RWPE2 (cell line): Measurements from ENCODE around the gene MRPS22.
A peak's percentile ranks its signal among the peaks of the same experiment; 100 is the strongest.

Experiments used
- ATAC-seq: fragments of 200-7000 bp; cut with Tn5 transposase; 3 replicates; pipeline ENCODE4 v1.9.1; 2021; ENCODE audit warnings: low read depth
- DNase-seq: peaks from one replicate; pipeline ENCODE4 v3.0.0-alpha.2; 2020; ENCODE audit warnings: low spot score
- H3K27ac ChIP-seq: fragments of 450-650 bp; 2 replicates; pipeline ENCODE4 v1.5.1; 2017; ENCODE audit warnings: mild to moderate bottlenecking; ENCODE audit not compliant: poor library complexity, severe bottlenecking
- H3K27me3 ChIP-seq: fragments of 250-450 bp; sonication (Bioruptor Pico); 2 replicates; pipeline ENCODE4 v1.5.1; 2021; ENCODE audit warnings: mild to moderate bottlenecking, moderate library complexity; ENCODE audit not compliant: insufficient read depth, poor library complexity, severe bottlenecking
- H3K36me3 ChIP-seq: fragments of 250-450 bp; sonication (Bioruptor Pico); 2 replicates; pipeline ENCODE4 v1.5.1; 2020; ENCODE audit warnings: low read depth, mild to moderate bottlenecking, moderate library complexity
- H3K4me1 ChIP-seq: fragments of 250-450 bp; sonication (Bioruptor Pico); 2 replicates; pipeline ENCODE4 v1.5.1; 2021; ENCODE audit warnings: mild to moderate bottlenecking, moderate library complexity; ENCODE audit not compliant: insufficient read depth, poor library complexity, severe bottlenecking
- H3K4me3 ChIP-seq: fragments of 250-450 bp; sonication (Bioruptor Pico); 2 replicates; pipeline ENCODE4 v1.5.1; 2021; ENCODE audit warnings: mild to moderate bottlenecking, moderate library complexity; ENCODE audit not compliant: severe bottlenecking
- H3K9me3 ChIP-seq: fragments of 250-450 bp; sonication (Bioruptor Pico); 2 replicates; pipeline ENCODE4 v1.5.1; 2021; ENCODE audit warnings: mild to moderate bottlenecking, moderate library complexity; ENCODE audit not compliant: severe bottlenecking
- TF ChIP-seq, protein P1 (sequence below): fragments of 450-650 bp; IDR thresholded peaks from one replicate; pipeline ENCODE4 v1.5.1; 2017; ENCODE audit warnings: mild to moderate bottlenecking, moderate library complexity; ENCODE audit not compliant: poor library complexity, severe bottlenecking

MRPS22 gene

DNA sequence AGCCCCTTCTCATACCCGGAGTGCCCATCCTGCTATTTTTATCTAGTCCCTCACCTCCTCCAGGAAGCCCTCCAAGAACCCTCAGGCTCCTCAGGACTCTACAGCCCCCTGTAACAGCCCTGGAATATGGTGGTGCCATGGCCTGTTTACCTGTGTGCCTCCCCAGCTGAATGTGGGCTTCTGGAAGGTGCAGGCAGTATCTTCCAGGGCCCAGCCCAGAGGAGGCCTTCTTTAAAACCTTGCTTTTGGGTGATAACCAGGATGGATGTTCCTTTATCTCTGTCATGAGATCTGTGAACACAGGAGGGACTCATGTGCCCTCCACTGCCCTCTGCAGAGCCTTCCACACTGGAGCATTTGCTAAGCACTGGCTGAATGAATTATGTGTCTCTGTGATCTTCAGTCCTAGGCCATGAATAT, 36.7 kb upstream of the MRPS22 start:
- TF ChIP-seq, protein P1, sequence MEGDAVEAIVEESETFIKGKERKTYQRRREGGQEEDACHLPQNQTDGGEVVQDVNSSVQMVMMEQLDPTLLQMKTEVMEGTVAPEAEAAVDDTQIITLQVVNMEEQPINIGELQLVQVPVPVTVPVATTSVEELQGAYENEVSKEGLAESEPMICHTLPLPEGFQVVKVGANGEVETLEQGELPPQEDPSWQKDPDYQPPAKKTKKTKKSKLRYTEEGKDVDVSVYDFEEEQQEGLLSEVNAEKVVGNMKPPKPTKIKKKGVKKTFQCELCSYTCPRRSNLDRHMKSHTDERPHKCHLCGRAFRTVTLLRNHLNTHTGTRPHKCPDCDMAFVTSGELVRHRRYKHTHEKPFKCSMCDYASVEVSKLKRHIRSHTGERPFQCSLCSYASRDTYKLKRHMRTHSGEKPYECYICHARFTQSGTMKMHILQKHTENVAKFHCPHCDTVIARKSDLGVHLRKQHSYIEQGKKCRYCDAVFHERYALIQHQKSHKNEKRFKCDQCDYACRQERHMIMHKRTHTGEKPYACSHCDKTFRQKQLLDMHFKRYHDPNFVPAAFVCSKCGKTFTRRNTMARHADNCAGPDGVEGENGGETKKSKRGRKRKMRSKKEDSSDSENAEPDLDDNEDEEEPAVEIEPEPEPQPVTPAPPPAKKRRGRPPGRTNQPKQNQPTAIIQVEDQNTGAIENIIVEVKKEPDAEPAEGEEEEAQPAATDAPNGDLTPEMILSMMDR, result no peak
- Histone ChIP-seq H3K4me1 (peaks cover 28% of the 10 kb centered on the region), H3K4me3 (no peak overlapping the region), H3K36me3 (no peaks in the 10 kb centered on the region), H3K27ac (no peak overlapping the region), H3K9me3 (no peaks in the 10 kb centered on the region), H3K27me3 (no peaks in the 10 kb centered on the region)
- DNase-seq (no peak), ATAC-seq (no peak)

- Histone ChIP-seq H3K36me3 (no peaks in the 10 kb centered on the region), H3K9me3 (no peaks in the 10 kb centered on the region), H3K27me3 (no peaks in the 10 kb centered on the region), H3K4me3 (no peak overlapping the region), H3K27ac (no peak overlapping the region), H3K4me1 (peaks cover 24% of the 10 kb centered on the region)
- TF ChIP-seq, protein P1, result no peak
- no peak for DNase-seq
- ATAC-seq, result no peak
These were observed 35.9 kb upstream of the MRPS22 start for GRCh38 chr3:139307601-139308555.

GRCh38 chr3:139308560-139308959, 35.3 kb upstream of the MRPS22 start:
- ATAC-seq (no peak), DNase-seq (no peak)
- H3K4me1 ChIP-seq, result peaks cover 26% of the 10 kb centered on the region
- no peaks in the 10 kb centered on the region for H3K9me3 ChIP-seq
- H3K27ac ChIP-seq, result no peak overlapping the region
- TF ChIP-seq, protein P1, result no peak
- no peaks in the 10 kb centered on the region for H3K36me3 ChIP-seq
- no peaks in the 10 kb centered on the region for H3K27me3 ChIP-seq
- no peak overlapping the region for H3K4me3 ChIP-seq

GRCh38 chr3:139309061-139309591, 34.7 kb upstream of the MRPS22 start:
- Histone ChIP-seq H3K27me3 (no peaks in the 10 kb centered on the region), H3K27ac (peak overlapping the region; percentile 52), H3K36me3 (no peaks in the 10 kb centered on the region), H3K4me3 (no peak overlapping the region), H3K4me1 (peaks cover 26% of the 10 kb centered on the region), H3K9me3 (no peaks in the 10 kb centered on the region)
- TF ChIP-seq, protein P1, result no peak
- no peak for DNase-seq
- ATAC-seq, result no peak

DNA sequence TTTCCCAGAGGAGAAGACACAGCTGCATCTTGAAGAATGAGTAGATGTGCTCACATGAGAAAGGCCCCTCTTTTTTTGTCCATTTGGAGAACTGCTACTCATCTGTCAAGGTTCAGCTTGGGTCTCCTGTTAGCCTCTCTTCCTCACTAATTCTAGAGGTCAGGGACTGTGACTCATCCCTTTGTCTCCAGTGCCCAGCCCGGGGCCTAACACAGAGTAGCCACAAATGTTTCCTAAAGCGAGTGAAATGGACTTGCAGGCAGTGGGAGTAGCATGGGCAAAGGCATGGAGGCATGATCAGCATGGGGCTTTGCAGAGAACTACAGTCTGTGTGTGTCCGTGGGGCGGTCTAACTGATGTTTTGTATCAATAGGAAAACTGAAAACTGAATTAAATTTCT, 33.9 kb upstream of the MRPS22 start:
- peaks cover 26% of the 10 kb centered on the region for H3K4me1 ChIP-seq
- TF ChIP-seq, protein P1, result no peak
- H3K27ac ChIP-seq, result peak overlapping the region; percentile 52
- DNase-seq (no peak), ATAC-seq (peak; percentile 33; the same call in 2 of the 3 replicates)
- H3K27me3 ChIP-seq, result no peaks in the 10 kb centered on the region
- H3K4me3 ChIP-seq, result no peak overlapping the region
- H3K9me3 ChIP-seq, result no peaks in the 10 kb centered on the region
- no peaks in the 10 kb centered on the region for H3K36me3 ChIP-seq
